GM19240 (cell line): ENCODE results near the gene SLC66A2.
"Not testable (repeated sequence)": the region's sequence is repeated elsewhere in the genome, so short reads cannot be mapped to it uniquely, and the experiment has no call there.

Experiments
- DNase-seq: peaks from one replicate; pipeline ENCODE4 v3.0.0; 2011; ENCODE audit warnings: low spot score; ENCODE audit not compliant: insufficient read length

The SLC66A2 gene

DNA sequence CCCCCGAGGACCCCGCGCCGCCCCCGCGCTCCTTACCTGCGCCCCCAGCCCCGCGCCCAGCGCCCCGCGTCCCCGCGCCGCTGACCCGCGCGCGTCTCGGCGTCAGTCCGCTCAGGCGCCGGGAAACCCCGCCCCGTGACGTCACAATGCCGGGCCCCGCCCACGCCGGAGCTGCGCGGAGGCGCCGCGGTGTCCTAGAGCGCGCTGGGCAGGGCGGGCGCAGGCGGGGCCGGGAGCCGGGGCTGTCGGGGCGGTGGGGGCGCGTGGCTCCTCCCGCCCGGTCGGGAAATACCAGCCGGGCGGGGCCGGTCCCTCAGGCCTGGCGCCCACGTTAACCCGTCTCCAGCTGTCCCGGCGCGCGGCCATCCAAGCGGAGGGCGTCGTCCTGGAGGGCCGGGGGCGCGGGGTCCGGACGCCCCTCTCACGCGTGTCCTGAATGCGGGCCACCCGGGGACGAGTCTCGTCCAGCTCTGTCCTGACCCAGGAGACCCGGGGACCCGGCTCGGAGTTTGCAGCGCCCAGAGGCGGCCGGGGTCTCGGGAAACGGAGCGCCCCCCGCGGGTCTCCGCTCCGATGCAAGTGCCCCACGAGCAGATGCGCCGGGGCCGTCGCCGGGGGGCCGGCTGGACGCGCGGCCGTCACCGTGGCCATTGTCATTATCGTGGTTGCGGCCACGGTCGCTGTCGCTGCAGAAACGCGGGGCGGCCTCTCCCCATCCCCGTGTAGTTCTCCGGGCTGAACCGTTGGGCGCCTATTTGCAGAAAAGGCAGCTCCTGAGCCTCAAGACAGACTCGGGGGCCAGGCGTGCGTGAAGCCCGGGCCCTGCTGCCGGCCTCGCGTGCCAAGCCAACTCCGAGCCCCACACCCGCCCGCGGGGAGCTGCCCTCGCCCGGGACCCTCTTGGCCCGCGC, at the start of gene SLC66A2:
TSS of gene SLC66A2 (minus strand) at position 109 of the 911 bp plus-strand sequence. CDS start 727 bp downstream, outside the sequence.
- peak; percentile 86 for DNase-seq

DNA sequence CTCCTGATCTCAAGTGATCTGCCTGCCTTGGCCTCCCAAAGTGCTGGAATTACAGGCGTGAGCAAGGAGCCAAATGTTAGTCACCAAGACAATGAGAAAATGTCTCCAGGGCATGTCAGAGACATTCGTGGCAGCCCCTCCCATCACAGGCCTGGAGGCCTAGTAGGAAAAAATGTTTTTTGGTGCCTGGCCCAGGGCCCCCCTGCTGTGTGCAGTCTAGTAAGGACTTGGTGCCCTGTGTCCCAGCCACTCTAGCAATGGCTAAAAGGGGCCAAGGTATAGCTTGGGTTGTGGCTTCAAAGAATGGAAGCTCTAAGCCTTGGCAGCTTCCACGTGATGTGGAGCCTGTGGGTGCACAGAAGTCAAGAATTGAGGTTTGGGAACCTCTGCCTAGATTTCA, 49.4 kb upstream of the SLC66A2 start:
- DNase-seq = no peak

GRCh38 chr18:79999701-80000100, 48.2 kb upstream of the SLC66A2 start:
- DNase-seq = not testable (repeated sequence)

- DNase-seq = no peak
Observed at GRCh38 chr18:79991494-79991893, 40.0 kb upstream of the SLC66A2 start.

- no peak for DNase-seq
Observed at GRCh38 chr18:79989195-79989497, 37.7 kb upstream of the SLC66A2 start.

DNA sequence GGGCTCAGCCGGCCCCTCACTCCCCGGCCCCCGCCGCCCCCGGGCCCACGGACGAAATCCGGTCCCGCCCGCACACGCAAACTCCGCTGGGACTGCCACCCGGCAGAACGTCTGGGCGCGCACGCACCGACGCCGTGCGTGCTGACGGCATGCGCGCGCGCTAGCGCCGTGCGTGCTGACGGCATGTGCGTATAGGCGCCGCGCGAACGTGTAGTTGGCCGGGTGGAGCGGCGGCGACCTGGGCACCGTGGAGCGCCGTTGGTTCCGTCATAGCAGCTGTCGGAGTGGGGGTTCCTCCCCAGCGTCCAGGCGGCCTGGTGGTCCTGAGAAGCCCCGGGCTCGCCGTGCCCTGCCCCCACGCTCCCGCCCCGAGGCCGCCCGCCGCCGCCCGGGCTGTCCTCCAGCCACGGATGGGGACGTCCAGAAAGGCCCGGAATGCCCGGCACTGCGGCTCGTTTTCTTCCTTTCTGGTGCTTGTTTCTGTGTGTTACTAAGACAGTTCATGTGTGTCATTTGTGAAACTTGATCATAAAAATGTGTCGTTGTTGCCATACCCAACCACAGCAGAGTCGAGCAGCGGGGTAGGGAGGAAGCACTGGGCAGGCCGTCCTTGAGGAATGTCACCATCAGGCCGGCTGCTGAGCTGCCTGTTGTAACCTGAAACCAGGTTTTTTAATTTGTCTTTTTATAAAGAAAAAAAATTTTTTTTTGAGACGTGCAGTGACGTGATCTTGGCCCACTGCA, 37.2 kb upstream of the SLC66A2 start, which contains the start of gene TXNL4A:
TSS of gene TXNL4A (minus strand) at position 113 of the 744 bp plus-strand sequence. CDS start 171 bp downstream, outside the sequence.
- DNase-seq = peak; percentile 60

GRCh38 chr18:79988071-79988450, 36.6 kb upstream of the SLC66A2 start:
- DNase-seq = peak; percentile 51

DNA sequence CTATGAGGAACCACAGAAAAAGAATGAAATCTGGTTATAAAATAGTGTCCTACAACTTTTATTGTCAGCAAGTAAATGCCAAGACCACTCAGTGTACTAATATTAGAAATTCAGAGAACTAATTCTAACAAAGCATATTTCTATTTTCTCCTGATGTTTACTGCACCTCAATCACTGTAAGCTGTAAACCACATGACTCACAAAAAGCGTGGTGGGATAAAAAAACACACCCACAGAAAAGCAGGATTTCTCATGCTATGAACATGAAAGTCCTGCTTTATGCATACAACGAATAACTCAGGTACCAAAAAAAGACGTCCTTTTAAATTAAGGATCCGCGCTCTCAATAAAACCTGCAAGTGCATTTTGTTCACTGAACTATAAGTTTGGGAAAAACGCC, 36.1 kb upstream of the SLC66A2 start:
- DNase-seq = no peak

DNA sequence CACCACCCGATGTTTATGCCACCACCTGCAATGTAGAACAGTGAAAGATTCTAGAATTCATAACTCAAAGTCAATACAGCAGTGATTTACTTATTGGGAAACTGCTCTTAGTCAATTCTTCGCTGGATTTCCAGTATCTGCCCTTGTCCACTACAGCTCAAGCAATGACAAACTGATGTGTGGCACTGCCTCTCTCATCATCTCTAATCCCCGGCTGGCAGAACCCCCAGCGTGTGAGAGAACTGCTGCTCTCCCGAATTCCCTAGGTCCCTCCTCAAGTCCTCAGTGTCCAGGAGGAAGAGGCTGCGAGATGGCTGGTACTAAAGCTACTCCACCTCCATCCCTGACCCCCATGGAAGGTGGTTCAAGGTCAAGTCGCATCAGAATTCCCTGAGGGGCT, 35.3 kb upstream of the SLC66A2 start:
- no peak for DNase-seq

GRCh38 chr18:79985172-79985571, 33.7 kb upstream of the SLC66A2 start:
- DNase-seq = no peak

- no peak for DNase-seq
Observed at GRCh38 chr18:79983793-79984192, 32.3 kb upstream of the SLC66A2 start.

DNA sequence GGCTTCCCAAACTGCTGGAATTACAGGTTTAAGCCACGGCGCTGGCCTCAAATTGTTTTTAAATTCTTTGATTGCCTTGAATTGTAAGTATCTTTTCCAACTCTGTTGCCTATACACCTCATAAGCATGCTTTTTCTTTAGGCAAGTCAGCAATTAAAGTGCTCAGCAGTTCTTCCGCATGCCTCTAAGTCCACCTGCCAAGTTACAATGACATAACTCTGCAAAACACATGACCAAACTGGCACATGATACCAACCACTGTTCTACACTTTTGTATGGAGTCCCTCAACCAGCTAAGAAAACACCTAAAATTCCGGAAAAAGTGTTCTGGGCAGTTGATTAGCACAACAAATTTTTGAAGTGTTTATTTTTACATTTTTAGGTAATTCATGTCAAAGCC, 31.8 kb upstream of the SLC66A2 start:
- no peak for DNase-seq

GRCh38 chr18:79982736-79983135, 31.3 kb upstream of the SLC66A2 start:
- no peak for DNase-seq

- no peak for DNase-seq
Observed at GRCh38 chr18:79980585-79980984, 29.1 kb upstream of the SLC66A2 start.

- no peak for DNase-seq
Observed at GRCh38 chr18:79979843-79980242, 28.4 kb upstream of the SLC66A2 start.

- no peak for DNase-seq
Observed at GRCh38 chr18:79975985-79976680, 24.7 kb upstream of the SLC66A2 start.

DNA sequence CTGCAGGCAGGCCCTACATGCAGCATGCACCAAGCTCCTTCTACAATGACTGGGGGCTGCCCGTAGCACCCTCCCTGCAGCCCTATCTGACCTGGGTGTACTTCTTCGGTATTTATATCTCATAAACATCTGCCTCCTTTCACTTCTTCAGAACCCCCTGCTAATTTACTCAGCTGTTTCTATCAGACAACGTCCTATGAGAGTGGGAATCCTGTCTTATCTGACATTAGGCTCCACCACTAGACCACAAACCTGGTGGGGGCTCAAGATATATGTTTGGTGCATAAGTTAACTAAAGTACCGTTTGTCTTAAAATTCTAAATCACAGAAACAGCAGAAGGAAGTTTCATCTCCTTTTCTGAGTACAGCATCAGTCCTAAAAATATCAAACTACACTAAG, 23.6 kb upstream of the SLC66A2 start:
- DNase-seq = no peak

DNA sequence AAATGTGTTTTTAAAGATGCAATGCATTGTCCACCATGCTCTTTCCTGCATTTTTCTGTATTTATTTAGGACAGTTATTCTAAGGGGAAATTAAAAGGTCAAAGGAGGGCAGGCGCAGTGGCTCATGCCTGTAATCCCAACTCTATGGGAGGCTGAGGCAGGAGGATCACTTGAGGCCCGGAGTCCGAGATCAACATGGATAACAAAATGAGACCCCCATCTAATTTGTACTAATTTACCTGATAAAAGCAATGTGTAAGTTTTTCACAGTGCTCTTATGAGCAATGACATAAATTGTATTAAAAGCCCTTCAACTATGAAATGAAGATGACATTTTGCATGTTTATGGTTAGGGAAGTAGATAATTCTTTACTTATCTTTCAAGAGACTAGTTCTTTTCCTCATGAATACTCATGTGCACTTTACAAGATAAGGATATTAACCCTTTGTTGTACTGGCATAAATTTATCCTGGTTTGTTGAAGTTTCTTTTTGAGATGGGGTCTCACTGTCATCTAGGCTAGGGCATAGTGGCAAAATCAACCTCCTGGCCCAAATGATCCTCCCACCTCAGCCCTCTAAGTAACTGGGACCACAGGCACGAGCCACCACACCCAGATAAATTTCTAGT, 22.7 kb upstream of the SLC66A2 start:
- no peak for DNase-seq

- DNase-seq = no peak
Observed at GRCh38 chr18:79973517-79973916, 22.1 kb upstream of the SLC66A2 start.

- no peak for DNase-seq
Observed at GRCh38 chr18:79972720-79973119, 21.3 kb upstream of the SLC66A2 start.

GRCh38 chr18:79971986-79972385, 20.5 kb upstream of the SLC66A2 start:
- DNase-seq = no peak
